22Rv1 (cell line): ENCODE data around the gene IPP.

Experiments used
- ZFX ChIP-seq: fragments of 450-650 bp; IDR thresholded peaks from 2 replicates; pipeline ENCODE4 v1.6.1; 2017; ENCODE audit warnings: antibody characterized with exemption, borderline replicate concordance
- TF ChIP-seq, protein P1 (sequence below): fragments of 450-650 bp; IDR thresholded peaks from 2 replicates; pipeline ENCODE4 v1.5.1; 2017; ENCODE audit warnings: mild to moderate bottlenecking

DNA sequence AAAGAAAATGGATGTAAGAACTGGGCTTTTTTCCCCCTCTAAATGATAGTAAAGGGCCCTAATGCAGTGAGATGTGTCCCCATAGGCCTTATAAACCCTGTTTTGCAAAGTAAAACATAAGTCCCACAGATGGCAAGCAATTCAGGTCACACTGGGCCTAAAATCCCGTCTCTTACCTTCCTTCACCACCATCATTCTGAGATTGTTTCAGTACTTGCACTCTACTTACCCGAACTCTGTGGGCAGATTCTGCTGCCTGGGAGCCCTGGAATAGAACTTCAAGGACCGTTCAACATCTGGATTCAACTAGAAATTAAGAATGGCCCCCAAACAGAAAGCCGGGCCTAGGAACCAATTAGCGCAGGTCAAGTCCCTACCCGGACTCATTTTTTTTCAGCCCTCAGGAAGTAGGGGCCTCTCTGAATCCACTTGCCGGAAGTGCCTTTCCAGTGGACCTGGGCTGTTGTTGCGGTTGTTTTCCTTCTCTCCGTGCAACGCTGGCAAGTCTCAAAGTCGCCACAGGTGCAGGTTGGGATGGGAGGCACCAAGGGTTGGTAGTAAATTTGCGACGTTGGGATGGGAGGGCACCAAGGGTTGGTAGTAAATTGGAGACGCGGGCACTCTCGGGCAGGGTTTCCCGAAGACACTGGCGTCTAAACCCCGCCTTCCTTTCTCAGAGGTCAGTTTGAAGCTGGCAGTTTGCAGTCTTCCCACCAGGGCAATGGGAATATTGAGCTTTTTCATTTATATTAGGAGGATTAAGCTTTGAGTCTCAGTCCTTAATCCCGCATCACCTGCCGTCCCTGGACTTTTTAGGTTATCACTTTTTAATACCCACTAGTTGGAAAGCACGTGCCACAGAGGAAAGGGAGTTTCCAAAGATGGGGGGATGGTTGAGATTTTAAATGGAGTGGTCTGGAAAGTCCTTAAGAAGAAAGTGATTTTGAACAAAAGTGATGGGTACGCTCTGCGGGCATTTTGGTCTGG lies 62.4 kb downstream of the IPP start, which contains the start of gene TMEM69:
- TF ChIP-seq, protein P1, sequence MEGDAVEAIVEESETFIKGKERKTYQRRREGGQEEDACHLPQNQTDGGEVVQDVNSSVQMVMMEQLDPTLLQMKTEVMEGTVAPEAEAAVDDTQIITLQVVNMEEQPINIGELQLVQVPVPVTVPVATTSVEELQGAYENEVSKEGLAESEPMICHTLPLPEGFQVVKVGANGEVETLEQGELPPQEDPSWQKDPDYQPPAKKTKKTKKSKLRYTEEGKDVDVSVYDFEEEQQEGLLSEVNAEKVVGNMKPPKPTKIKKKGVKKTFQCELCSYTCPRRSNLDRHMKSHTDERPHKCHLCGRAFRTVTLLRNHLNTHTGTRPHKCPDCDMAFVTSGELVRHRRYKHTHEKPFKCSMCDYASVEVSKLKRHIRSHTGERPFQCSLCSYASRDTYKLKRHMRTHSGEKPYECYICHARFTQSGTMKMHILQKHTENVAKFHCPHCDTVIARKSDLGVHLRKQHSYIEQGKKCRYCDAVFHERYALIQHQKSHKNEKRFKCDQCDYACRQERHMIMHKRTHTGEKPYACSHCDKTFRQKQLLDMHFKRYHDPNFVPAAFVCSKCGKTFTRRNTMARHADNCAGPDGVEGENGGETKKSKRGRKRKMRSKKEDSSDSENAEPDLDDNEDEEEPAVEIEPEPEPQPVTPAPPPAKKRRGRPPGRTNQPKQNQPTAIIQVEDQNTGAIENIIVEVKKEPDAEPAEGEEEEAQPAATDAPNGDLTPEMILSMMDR, result 0 out of 2 replicates have a peak, but pooled peaks have one; percentile 14
- TF ChIP-seq ZFX, result no peak
